Keratinocyte (primary cell): ENCODE measurements around the gene SAMD4B. TPM values are rescaled to one million over a fixed set of nuclear protein-coding genes. Genes with fewer than 3 reads are reported as not detected.

Experiments used
- DNase-seq: peaks from one replicate; pipeline ENCODE4 v3.0.0-alpha.2; 2011; ENCODE audit warnings: low read depth, missing footprints, low spot score
- FAIRE-seq: peaks from 2 replicates; lab custom pipeline; 2011; peaks lifted over from hg19 to GRCh38; lab: Jason Lieb, UNC
- H2AFZ ChIP-seq: 2 replicates; pipeline ENCODE4 v1.6.0; 2012; ENCODE audit warnings: low read length, control low read depth, inconsistent platforms; ENCODE audit not compliant: control insufficient read depth
- H3K27ac ChIP-seq: 2 replicates; pipeline ENCODE4 v1.5.1; 2011; ENCODE audit warnings: low read length; ENCODE audit not compliant: control insufficient read depth, insufficient read depth
- H3K27me3 ChIP-seq: 3 replicates; pipeline ENCODE4 v1.6.0; 2011; ENCODE audit warnings: low read length; ENCODE audit not compliant: control insufficient read depth, insufficient read depth; ENCODE audit errors: extremely low read depth
- H3K36me3 ChIP-seq, 2 experiments: 2 replicates in 1 of 2; 3 replicates in 1 of 2; pipeline ENCODE4 v1.5.1; 2011; ENCODE audit warnings: low read length in 2 of 2, mild to moderate bottlenecking in 1 of 2; ENCODE audit not compliant: control insufficient read depth in 2 of 2, insufficient read depth in 2 of 2; ENCODE audit errors: extremely low read depth in 1 of 2
- H3K4me1 ChIP-seq: 3 replicates; pipeline ENCODE4 v1.5.1; 2011; ENCODE audit warnings: low read length; ENCODE audit not compliant: control insufficient read depth, insufficient read depth; ENCODE audit errors: extremely low read depth
- H3K4me2 ChIP-seq: 3 replicates; pipeline ENCODE4 v1.6.0; 2011; ENCODE audit warnings: low read depth, low read length; ENCODE audit not compliant: control insufficient read depth, insufficient read depth; ENCODE audit errors: extremely low read depth
- H3K4me3 ChIP-seq, 3 experiments: fragments of 200-600 bp in 1 of 3; sonication (generic) in 1 of 3; 2 replicates in 2 of 3; 3 replicates in 1 of 3; pipeline ENCODE4 v1.5.1; 2011 to 2016; ENCODE audit warnings: low read length in 3 of 3, mild to moderate bottlenecking in 3 of 3, control low read depth in 2 of 3, inconsistent platforms in 1 of 3, low read depth in 1 of 3, mixed read lengths in 1 of 3, mixed run types in 1 of 3, moderate library complexity in 1 of 3; ENCODE audit not compliant: control insufficient read depth in 2 of 3, insufficient read depth in 2 of 3; ENCODE audit errors: extremely low read depth in 1 of 3
- H3K79me2 ChIP-seq: 2 replicates; pipeline ENCODE4 v1.6.0; 2012; ENCODE audit warnings: low read length; ENCODE audit not compliant: control insufficient read depth, insufficient read depth
- H3K9ac ChIP-seq: 3 replicates; pipeline ENCODE4 v1.6.0; 2011; ENCODE audit warnings: low read length; ENCODE audit not compliant: control insufficient read depth, insufficient read depth; ENCODE audit errors: extremely low read depth
- H3K9me1 ChIP-seq: 3 replicates; pipeline ENCODE4 v1.6.0; 2011; ENCODE audit warnings: low read length; ENCODE audit not compliant: control insufficient read depth, insufficient read depth; ENCODE audit errors: extremely low read depth
- H3K9me3 ChIP-seq: 2 replicates; pipeline ENCODE4 v1.5.1; 2012; ENCODE audit warnings: low read depth, low read length; ENCODE audit not compliant: control insufficient read depth
- H4K20me1 ChIP-seq: 3 replicates; pipeline ENCODE4 v1.6.0; 2011; ENCODE audit warnings: low read length; ENCODE audit not compliant: control insufficient read depth, insufficient read depth; ENCODE audit errors: extremely low read depth
- CTCF ChIP-seq, 3 experiments: IDR thresholded peaks in 1 of 3; conservative IDR thresholded peaks in 1 of 3; optimal IDR thresholded peaks in 1 of 3; 2 replicates in 2 of 3; 3 replicates in 1 of 3; pipeline versions ENCODE3 to v1.5.1; 2011; ENCODE audit warnings: low read length in 3 of 3, mild to moderate bottlenecking in 3 of 3, moderate library complexity in 2 of 3, control low read depth in 1 of 3, inconsistent platforms in 1 of 3; ENCODE audit not compliant: insufficient read depth in 2 of 3; ENCODE audit errors: extremely low read depth in 1 of 3
- EZH2 ChIP-seq: IDR thresholded peaks from one replicate; pipeline ENCODE4 v1.6.1; 2012; ENCODE audit warnings: inconsistent platforms, mild to moderate bottlenecking, low read length, moderate library complexity
- dilution Hi-C: fragments of 300-500 bp; cut with MboI; formaldehyde crosslinking; loops from one replicate; pipeline ENCODE4 v1.7.0; 2020; ENCODE audit warnings: low sequenced_read_pairs; ENCODE audit not compliant: extremely low pct_ligation_motif_present
- polyA plus RNA-seq, 5 experiments: library from polyadenylated mRNA; depleted of rRNA in 3 of 5; stranded (reverse) in 3 of 5; stranded (forward) in 1 of 5; unstranded in 1 of 5; fragments of >200 nt; gene quantifications; 1 replicate in 1 of 5; 2 replicates in 3 of 5; 3 replicates in 1 of 5; pipeline versions ENCODE4 v1.2.1 to v1.2.3, GENCODE V29; 2011 to 2012; ENCODE audit warnings: missing spikeins in 2 of 5, low read depth in 1 of 5, low replicate concordance in 1 of 5

Gene SAMD4B
- polyA plus RNA-seq, 1 donor (not counting 4 experiments of a cell fraction or from before 2014, with no cell fraction given), result 20.9 TPM

- dilution Hi-C loops, result no loop called here
- Histone ChIP-seq H3K36me3 (peaks cover 5 to 14% of the 10 kb centered on the region in 2 experiments), H3K79me2 (peaks cover 1% of the 10 kb centered on the region), H3K4me3 (no peak overlapping the region), H3K4me2 (no peak overlapping the region), H4K20me1 (no peaks in the 10 kb centered on the region), H3K9ac (no peak overlapping the region), H3K9me3 (no peaks in the 10 kb centered on the region), H3K27ac (no peak overlapping the region), H3K9me1 (no peaks in the 10 kb centered on the region), H2AFZ (no peak overlapping the region), H3K27me3 (no peaks in the 10 kb centered on the region), H3K4me1 (peaks cover 17% of the 10 kb centered on the region)
- TF ChIP-seq EZH2 (no peak), CTCF (optimal IDR thresholded peaks at IDR 0.05 in 1 of 3, IDR thresholded peaks at IDR 0.05 in 1 of 3, conservative IDR thresholded peaks at IDR 0.05 in 1 of 3; ENCODE audit: extremely low read depth in 1 of 3, insufficient read depth in 2 of 3, low read length in 3 of 3) (no peak)
- DNase-seq, result no peak
- FAIRE-seq, result no peak
These were observed 73.2 kb downstream of the SAMD4B start for GRCh38 chr19:39415111-39416046.

GRCh38 chr19:39416152-39417120 is 74.2 kb downstream of the SAMD4B start:
- peaks cover 1% of the 10 kb centered on the region for H3K79me2 ChIP-seq
- no peak overlapping the region for H3K4me3 ChIP-seq
- H3K36me3 ChIP-seq, result peaks cover 5 to 14% of the 10 kb centered on the region in 2 experiments
- DNase-seq (no peak), FAIRE-seq (no peak)
- H3K9me1 ChIP-seq, result no peaks in the 10 kb centered on the region
- no peaks in the 10 kb centered on the region for H4K20me1 ChIP-seq
- dilution Hi-C loops, result no loop called here
- no peak overlapping the region for H3K27ac ChIP-seq
- H3K9ac ChIP-seq, result no peak overlapping the region
- no peaks in the 10 kb centered on the region for H3K9me3 ChIP-seq
- H3K27me3 ChIP-seq, result no peaks in the 10 kb centered on the region
- no peak overlapping the region for H3K4me2 ChIP-seq
- H2AFZ ChIP-seq, result no peak overlapping the region
- peaks cover 9% of the 10 kb centered on the region for H3K4me1 ChIP-seq
- TF ChIP-seq CTCF (optimal IDR thresholded peaks at IDR 0.05 in 1 of 3, IDR thresholded peaks at IDR 0.05 in 1 of 3, conservative IDR thresholded peaks at IDR 0.05 in 1 of 3; ENCODE audit: extremely low read depth in 1 of 3, insufficient read depth in 2 of 3, low read length in 3 of 3) (no peak), EZH2 (no peak)
